H9 (cell line): ENCODE data around the gene RAPGEF6. TPM values are rescaled to one million over a fixed set of nuclear protein-coding genes. Genes with fewer than 3 reads are reported as not detected.

Experiments
- DNase-seq: peaks from one replicate; pipeline ENCODE4 v3.0.0-alpha.2; 2017
- H2AFZ ChIP-seq: one replicate; pipeline ENCODE4 v1.6.1; 2013; ENCODE audit warnings: mild to moderate bottlenecking, low read length, control low read depth, moderate library complexity
- H2AK5ac ChIP-seq: 2 replicates; pipeline ENCODE4 v1.6.1; 2013; ENCODE audit warnings: low read length, control low read depth, mixed read lengths; ENCODE audit not compliant: insufficient read length
- H2BK120ac ChIP-seq: one replicate; pipeline ENCODE4 v1.6.1; 2013; ENCODE audit warnings: low read depth, mild to moderate bottlenecking, low read length, control low read depth, inconsistent platforms; ENCODE audit not compliant: poor library complexity, severe bottlenecking
- H2BK12ac ChIP-seq: 2 replicates; pipeline ENCODE4 v1.6.1; 2013; ENCODE audit warnings: low read length, control low read depth, mixed read lengths, low read depth; ENCODE audit not compliant: insufficient read length
- H2BK15ac ChIP-seq: 2 replicates; pipeline ENCODE4 v1.6.1; 2013; ENCODE audit warnings: low read depth, low read length, control low read depth
- H2BK20ac ChIP-seq: one replicate; pipeline ENCODE4 v1.6.1; 2013; ENCODE audit warnings: low read depth, mild to moderate bottlenecking, low read length, control low read depth, inconsistent platforms; ENCODE audit not compliant: poor library complexity, severe bottlenecking
- H2BK5ac ChIP-seq: 2 replicates; pipeline ENCODE4 v1.6.1; 2013; ENCODE audit warnings: low read length, control low read depth, mixed read lengths; ENCODE audit not compliant: insufficient read length
- H3K14ac ChIP-seq: 2 replicates; pipeline ENCODE4 v1.6.1; 2013; ENCODE audit warnings: low read length, control low read depth; ENCODE audit not compliant: insufficient read depth
- H3K18ac ChIP-seq: 2 replicates; pipeline ENCODE4 v1.6.1; 2013; ENCODE audit warnings: low read depth, mild to moderate bottlenecking, mixed read lengths, low read length, control low read depth; ENCODE audit not compliant: insufficient read length
- H3K23ac ChIP-seq: 2 replicates; pipeline ENCODE4 v1.6.1; 2013; ENCODE audit warnings: low read length, control low read depth, mixed read lengths, low read depth; ENCODE audit not compliant: insufficient read length
- H3K23me2 ChIP-seq: 2 replicates; pipeline ENCODE4 v1.6.1; 2013; ENCODE audit warnings: low read depth, mild to moderate bottlenecking, mixed read lengths, low read length, control low read depth; ENCODE audit not compliant: insufficient read length, poor library complexity, severe bottlenecking
- H3K27ac ChIP-seq: 2 replicates; pipeline ENCODE4 v1.5.1; 2013; ENCODE audit warnings: low read length, control low read depth, mixed read lengths, low read depth; ENCODE audit not compliant: insufficient read length
- H3K27me3 ChIP-seq: 2 replicates; pipeline ENCODE4 v1.6.1; 2013; ENCODE audit warnings: low read length, control low read depth, inconsistent platforms; ENCODE audit not compliant: insufficient read depth
- H3K4ac ChIP-seq: 2 replicates; pipeline ENCODE4 v1.6.1; 2013; ENCODE audit warnings: low read depth, mild to moderate bottlenecking, control low read depth, inconsistent platforms, low read length, moderate library complexity
- H3K4me1 ChIP-seq: 2 replicates; pipeline ENCODE4 v1.6.1; 2013; ENCODE audit warnings: low read length, control low read depth, inconsistent platforms; ENCODE audit not compliant: insufficient read depth
- H3K4me2 ChIP-seq: 2 replicates; pipeline ENCODE4 v1.6.1; 2013; ENCODE audit warnings: low read length, control low read depth, mixed read lengths; ENCODE audit not compliant: insufficient read length, insufficient read depth
- H3K56ac ChIP-seq: 2 replicates; pipeline ENCODE4 v1.6.1; 2013; ENCODE audit warnings: low read depth, mild to moderate bottlenecking, mixed read lengths, low read length, control low read depth; ENCODE audit not compliant: insufficient read length
- H3K79me1 ChIP-seq: 2 replicates; pipeline ENCODE4 v1.6.1; 2013; ENCODE audit warnings: low read depth, mild to moderate bottlenecking, moderate library complexity, low read length, control low read depth, inconsistent platforms; ENCODE audit not compliant: insufficient read depth, poor library complexity, severe bottlenecking
- H3K79me2 ChIP-seq: 2 replicates; pipeline ENCODE4 v1.6.1; 2013; ENCODE audit warnings: low read length, control low read depth, inconsistent platforms; ENCODE audit not compliant: insufficient read depth
- H3K9ac ChIP-seq: 2 replicates; pipeline ENCODE4 v1.6.1; 2013; ENCODE audit warnings: low read length, control low read depth, mixed read lengths; ENCODE audit not compliant: insufficient read length; ENCODE audit errors: extremely low read depth
- H3K9me3 ChIP-seq: one replicate; pipeline ENCODE4 v1.6.1; 2013; ENCODE audit warnings: low read depth, low read length, inconsistent platforms; ENCODE audit not compliant: control insufficient read depth
- H3T11ph ChIP-seq: one replicate; pipeline ENCODE4 v1.6.1; 2013; ENCODE audit warnings: mild to moderate bottlenecking, low read length, control low read depth, inconsistent platforms
- H4K20me1 ChIP-seq: one replicate; pipeline ENCODE4 v1.6.1; 2013; ENCODE audit not compliant: control insufficient read depth, insufficient read length, insufficient read depth
- H4K5ac ChIP-seq: 2 replicates; pipeline ENCODE4 v1.6.1; 2013; ENCODE audit warnings: low read depth, mild to moderate bottlenecking, mixed read lengths, low read length, control low read depth; ENCODE audit not compliant: insufficient read length
- H4K8ac ChIP-seq: replicated peaks from 2 replicates; pipeline ENCODE4 v1.6.1; 2013; ENCODE audit warnings: low read length, control low read depth, mixed read lengths, low read depth; ENCODE audit not compliant: insufficient read length
- H4K91ac ChIP-seq: 2 replicates; pipeline ENCODE4 v1.6.1; 2013; ENCODE audit warnings: low read depth, mild to moderate bottlenecking, moderate library complexity, mixed read lengths, low read length, control low read depth; ENCODE audit not compliant: insufficient read length
- H3K27ac Mint-ChIP-seq, 3 experiments: 2 replicates in 2 of 3; 3 replicates in 1 of 3; pipeline ENCODE4 v1.8.0; 2020 to 2021; ENCODE audit warnings: mixed read lengths in 3 of 3, mild to moderate bottlenecking in 1 of 3, moderate library complexity in 1 of 3
- H3K27me3 Mint-ChIP-seq: 2 replicates; pipeline ENCODE4 v1.8.0; 2021; ENCODE audit warnings: low read depth, mild to moderate bottlenecking, moderate library complexity, mixed read lengths
- H3K36me3 Mint-ChIP-seq, 3 experiments: 2 replicates in 2 of 3; 3 replicates in 1 of 3; pipeline ENCODE4 v1.8.0; 2020 to 2021; ENCODE audit warnings: low read depth in 3 of 3, mixed read lengths in 3 of 3; ENCODE audit not compliant: insufficient read depth in 1 of 3
- H3K4me1 Mint-ChIP-seq, 2 experiments: 2 replicates each; pipeline ENCODE4 v1.8.0; 2020; ENCODE audit warnings: mixed read lengths in 2 of 2
- H3K4me3 Mint-ChIP-seq, 2 experiments: 2 replicates in 1 of 2; 3 replicates in 1 of 2; pipeline ENCODE4 v1.8.0; 2020 to 2021; ENCODE audit warnings: mild to moderate bottlenecking in 2 of 2, mixed read lengths in 2 of 2, moderate library complexity in 1 of 2
- H3K9me3 Mint-ChIP-seq, 2 experiments: 2 replicates in 1 of 2; 3 replicates in 1 of 2; pipeline ENCODE4 v1.8.0; 2020; ENCODE audit warnings: mild to moderate bottlenecking in 2 of 2, mixed read lengths in 2 of 2, moderate library complexity in 1 of 2
- WGBS: extraction: QIAGEN DNeasy Blood & Tissue Kit; methylation state at CpG from one replicate; pipeline ENCODE4 v1.1.7; 2013; ENCODE audit warnings: missing lambda C conversion rate, low lambda C conversion rate, mixed read lengths; ENCODE audit not compliant: insufficient read length; ENCODE audit errors: extremely low coverage; 5-methylcytosine and 5-hydroxymethylcytosine counted together
- total RNA-seq: library from RNA; stranded (reverse); gene quantifications from 2 replicates; pipeline ENCODE4 v1.2.1, GENCODE V29; 2021
- TF ChIP-seq, protein P1 (sequence below): fragments of 200-600 bp; sonication (generic); conservative IDR thresholded peaks from 3 replicates; pipeline ENCODE4 v1.8.0; 2021; ENCODE audit warnings: antibody characterized with exemption, mild to moderate bottlenecking

The RAPGEF6 gene
- total RNA-seq, 1 experiment from 2014 or later = 19.7 TPM

DNA sequence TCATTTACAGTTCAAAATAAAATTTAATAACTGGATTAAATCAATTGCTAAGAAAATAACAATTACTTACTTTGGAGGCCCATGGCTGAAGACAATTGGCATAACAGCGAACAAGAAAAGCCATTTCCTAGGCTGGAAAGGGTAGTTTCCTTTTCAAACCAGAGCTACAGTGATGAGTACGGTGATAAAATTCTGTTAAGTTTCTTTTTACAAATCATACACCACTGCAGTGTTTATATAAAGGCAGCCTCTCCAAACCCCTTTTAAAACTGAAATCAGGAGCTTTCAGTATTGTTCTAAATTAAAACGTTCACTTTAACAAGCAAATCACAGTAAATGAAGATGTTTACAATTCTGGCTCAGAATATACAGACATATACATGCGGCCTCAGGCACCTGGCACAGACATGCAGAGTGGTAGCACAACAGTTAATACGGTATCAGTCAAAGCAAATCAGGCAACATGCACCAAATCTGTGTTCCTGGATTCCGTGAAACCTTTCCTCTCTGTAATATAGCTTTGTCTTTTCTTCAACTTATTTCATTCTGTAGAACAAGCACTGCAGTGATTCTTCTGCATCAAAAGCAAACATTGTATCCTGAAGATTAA is 102.9 kb downstream of the RAPGEF6 start:
- H3T11ph ChIP-seq = no peak overlapping the region
- H3K23me2 ChIP-seq = no peaks in the 10 kb centered on the region
- no peaks in the 10 kb centered on the region for H3K27me3 Mint-ChIP-seq
- H3K36me3 Mint-ChIP-seq = no peaks in the 10 kb centered on the region
- no peak overlapping the region for H3K4me2 ChIP-seq
- H3K27ac ChIP-seq = no peak overlapping the region
- H2BK120ac ChIP-seq = no peak overlapping the region
- no peak overlapping the region for H4K91ac ChIP-seq
- H3K27ac Mint-ChIP-seq = peak overlapping the region in 1 of 3 experiments; percentile 36; a peak in 1 of 7 replicates
- TF ChIP-seq, protein P1, sequence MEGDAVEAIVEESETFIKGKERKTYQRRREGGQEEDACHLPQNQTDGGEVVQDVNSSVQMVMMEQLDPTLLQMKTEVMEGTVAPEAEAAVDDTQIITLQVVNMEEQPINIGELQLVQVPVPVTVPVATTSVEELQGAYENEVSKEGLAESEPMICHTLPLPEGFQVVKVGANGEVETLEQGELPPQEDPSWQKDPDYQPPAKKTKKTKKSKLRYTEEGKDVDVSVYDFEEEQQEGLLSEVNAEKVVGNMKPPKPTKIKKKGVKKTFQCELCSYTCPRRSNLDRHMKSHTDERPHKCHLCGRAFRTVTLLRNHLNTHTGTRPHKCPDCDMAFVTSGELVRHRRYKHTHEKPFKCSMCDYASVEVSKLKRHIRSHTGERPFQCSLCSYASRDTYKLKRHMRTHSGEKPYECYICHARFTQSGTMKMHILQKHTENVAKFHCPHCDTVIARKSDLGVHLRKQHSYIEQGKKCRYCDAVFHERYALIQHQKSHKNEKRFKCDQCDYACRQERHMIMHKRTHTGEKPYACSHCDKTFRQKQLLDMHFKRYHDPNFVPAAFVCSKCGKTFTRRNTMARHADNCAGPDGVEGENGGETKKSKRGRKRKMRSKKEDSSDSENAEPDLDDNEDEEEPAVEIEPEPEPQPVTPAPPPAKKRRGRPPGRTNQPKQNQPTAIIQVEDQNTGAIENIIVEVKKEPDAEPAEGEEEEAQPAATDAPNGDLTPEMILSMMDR = no peak
- H3K14ac ChIP-seq = no peak overlapping the region
- no peaks in the 10 kb centered on the region for H3K79me2 ChIP-seq
- no peak overlapping the region for H2BK5ac ChIP-seq
- H3K4me3 Mint-ChIP-seq = no peak overlapping the region
- no peaks in the 10 kb centered on the region for H3K9me3 ChIP-seq
- H2AFZ ChIP-seq = no peak overlapping the region
- no CpG with 5 or more reads among the region's 6 CpGs for WGBS
- no peak overlapping the region for H2BK12ac ChIP-seq
- no peak for DNase-seq
- no peak overlapping the region for H3K4ac ChIP-seq
- H2BK15ac ChIP-seq = no peak overlapping the region
- H4K20me1 ChIP-seq = no peaks in the 10 kb centered on the region
- no peaks in the 10 kb centered on the region for H3K79me1 ChIP-seq
- no peak overlapping the region for H4K5ac ChIP-seq
- no peak overlapping the region for H2BK20ac ChIP-seq
- no peak overlapping the region for H4K8ac ChIP-seq
- H3K18ac ChIP-seq = no peak overlapping the region
- H3K56ac ChIP-seq = no peak overlapping the region
- H3K9me3 Mint-ChIP-seq = no peaks in the 10 kb centered on the region
- H3K23ac ChIP-seq = no peak overlapping the region
- peaks cover 4 to 5% of the 10 kb centered on the region in 2 experiments; a peak in 3 of 4 replicates for H3K4me1 Mint-ChIP-seq
- no peaks in the 10 kb centered on the region for H3K27me3 ChIP-seq
- H3K4me1 ChIP-seq = 0 out of 2 replicates have a peak, but pooled peaks cover 1% of the 10 kb centered on the region
- no peak overlapping the region for H2AK5ac ChIP-seq
- H3K9ac ChIP-seq = no peak overlapping the region
